HepG2 (cell line): ENCODE data around the gene DNAAF1. TPM values are rescaled to one million over a fixed set of nuclear protein-coding genes. Genes with fewer than 3 reads are reported as not detected.
A peak's percentile ranks its signal among the peaks of the same experiment; 100 is the strongest.

ENCODE experiments used
- ARHGAP35 ChIP-seq: sonication (generic); formaldehyde crosslinking; IDR thresholded peaks from 2 replicates; pipeline ENCODE4 v1.9.0; 2022; ENCODE audit warnings: mild to moderate bottlenecking, inconsistent platforms, moderate library complexity, missing genetic modification reagents, borderline replicate concordance
- ELF4 ChIP-seq: sonication (generic); formaldehyde crosslinking; IDR thresholded peaks from 2 replicates; pipeline ENCODE4 v1.5.0; 2020; ENCODE audit warnings: missing genetic modification reagents, mild to moderate bottlenecking, moderate library complexity, borderline replicate concordance
- HDAC6 ChIP-seq: fragments of 200-600 bp; sonication (generic); IDR thresholded peaks from 2 replicates; pipeline ENCODE4 v1.7.0; 2017; ENCODE audit warnings: mild to moderate bottlenecking, antibody characterized with exemption, low read length, low read depth
- HNRNPL ChIP-seq: fragments of 200-400 bp; formaldehyde crosslinking; IDR thresholded peaks from 2 replicates; pipeline ENCODE4 v1.6.1; 2017; ENCODE audit warnings: mild to moderate bottlenecking, low read depth, low read length
- KAT8 ChIP-seq: IDR thresholded peaks from 2 replicates; pipeline ENCODE4 v1.6.1; 2016; ENCODE audit warnings: missing genetic modification reagents, missing compliant biosample characterization
- MXD3 ChIP-seq: IDR thresholded peaks from 2 replicates; pipeline ENCODE4 v1.6.1; 2016; ENCODE audit warnings: mild to moderate bottlenecking, missing biosample characterization, missing genetic modification reagents
- MXI1 ChIP-seq: IDR thresholded peaks from 3 replicates; pipeline ENCODE4 v1.6.1; 2012; ENCODE audit warnings: low read depth, low read length, inconsistent platforms, borderline replicate concordance
- NFE2L2 ChIP-seq: fragments of 150-350 bp; IDR thresholded peaks from 2 replicates; pipeline ENCODE4 v1.6.1; 2014; ENCODE audit warnings: low read length
- REXO4 ChIP-seq: sonication (generic); formaldehyde crosslinking; IDR thresholded peaks from 2 replicates; pipeline ENCODE4 v1.8.0; 2022; ENCODE audit warnings: missing genetic modification reagents, mild to moderate bottlenecking, borderline replicate concordance
- SALL2 ChIP-seq: sonication (generic); formaldehyde crosslinking; IDR thresholded peaks from 2 replicates; pipeline ENCODE4 v1.8.1; 2023; ENCODE audit warnings: mild to moderate bottlenecking, missing genetic modification reagents, inconsistent platforms
- SAP130 ChIP-seq: IDR thresholded peaks from 2 replicates; pipeline ENCODE4 v1.6.1; 2016; ENCODE audit warnings: low read depth
- SMYD3 ChIP-seq: sonication (generic); formaldehyde crosslinking; IDR thresholded peaks from 2 replicates; pipeline ENCODE4 v1.8.1; 2023; ENCODE audit warnings: mild to moderate bottlenecking, missing genetic modification reagents
- TRAFD1 ChIP-seq: sonication (generic); formaldehyde crosslinking; IDR thresholded peaks from 2 replicates; pipeline ENCODE4 v1.5.1; 2020; ENCODE audit warnings: missing genetic modification reagents, mild to moderate bottlenecking, borderline replicate concordance
- ZBTB21 ChIP-seq: sonication (generic); formaldehyde crosslinking; IDR thresholded peaks from 2 replicates; pipeline ENCODE4 v1.4.0; 2020; ENCODE audit warnings: missing genetic modification reagents
- ZBTB42 ChIP-seq: sonication (generic); formaldehyde crosslinking; IDR thresholded peaks from 2 replicates; pipeline ENCODE4 v1.5.0; 2020; ENCODE audit warnings: mild to moderate bottlenecking, missing genetic modification reagents
- ZNF619 ChIP-seq: sonication (generic); formaldehyde crosslinking; IDR thresholded peaks from 2 replicates; pipeline ENCODE4 v1.4.0; 2020; ENCODE audit warnings: mild to moderate bottlenecking, missing genetic modification reagents
- ZNF777 ChIP-seq: sonication (generic); formaldehyde crosslinking; IDR thresholded peaks from 2 replicates; pipeline ENCODE4 v1.4.0; 2020; ENCODE audit warnings: missing genetic modification reagents
- ZNF878 ChIP-seq: sonication (generic); formaldehyde crosslinking; IDR thresholded peaks from 2 replicates; pipeline ENCODE4 v1.8.1; 2023; ENCODE audit warnings: mild to moderate bottlenecking, missing genetic modification reagents, moderate library complexity
- polyA plus RNA-seq, 8 experiments: library from polyadenylated mRNA; depleted of rRNA in 3 of 8; stranded (reverse) in 7 of 8; unstranded in 1 of 8; fragments of >200 nt; fragmentation: Illumina TruSeq in 4 of 8; extraction: Trizol in 4 of 8; gene quantifications; 2 replicates each; pipeline versions ENCODE4 v1.2.1 to v1.2.3, GENCODE V29; 2011 to 2016; ENCODE audit warnings: low read depth in 4 of 8, missing spikeins in 1 of 8, mixed read lengths in 1 of 8; ENCODE audit not compliant: insufficient read depth in 1 of 8
- total RNA-seq, 5 experiments: library from RNA; depleted of rRNA; stranded (reverse); fragments of >200 nt; fragmentation: Illumina TruSeq; extraction: Trizol; gene quantifications; 2 replicates each; pipeline ENCODE4 v1.2.3, GENCODE V29; 2016; ENCODE audit warnings: low read depth in 1 of 5
- TF ChIP-seq, protein P1 (sequence below): IDR thresholded peaks from 2 replicates; pipeline ENCODE4 v1.6.1; 2016; ENCODE audit warnings: mild to moderate bottlenecking
- TF ChIP-seq, protein P2 (sequence below): sonication (generic); formaldehyde crosslinking; IDR thresholded peaks from 2 replicates; pipeline ENCODE4 v1.4.0; 2020; ENCODE audit warnings: missing genetic modification reagents
- TF ChIP-seq, protein P3 (sequence below): sonication (generic); formaldehyde crosslinking; IDR thresholded peaks from 2 replicates; pipeline ENCODE4 v1.4.0; 2020; ENCODE audit warnings: missing genetic modification reagents

The DNAAF1 gene
- total and polyA plus RNA-seq, 2 of the 13 experiments (the other 11 are each of a cell fraction or from before 2014, with no cell fraction given): 0.04 TPM; not detected in 1

DNA sequence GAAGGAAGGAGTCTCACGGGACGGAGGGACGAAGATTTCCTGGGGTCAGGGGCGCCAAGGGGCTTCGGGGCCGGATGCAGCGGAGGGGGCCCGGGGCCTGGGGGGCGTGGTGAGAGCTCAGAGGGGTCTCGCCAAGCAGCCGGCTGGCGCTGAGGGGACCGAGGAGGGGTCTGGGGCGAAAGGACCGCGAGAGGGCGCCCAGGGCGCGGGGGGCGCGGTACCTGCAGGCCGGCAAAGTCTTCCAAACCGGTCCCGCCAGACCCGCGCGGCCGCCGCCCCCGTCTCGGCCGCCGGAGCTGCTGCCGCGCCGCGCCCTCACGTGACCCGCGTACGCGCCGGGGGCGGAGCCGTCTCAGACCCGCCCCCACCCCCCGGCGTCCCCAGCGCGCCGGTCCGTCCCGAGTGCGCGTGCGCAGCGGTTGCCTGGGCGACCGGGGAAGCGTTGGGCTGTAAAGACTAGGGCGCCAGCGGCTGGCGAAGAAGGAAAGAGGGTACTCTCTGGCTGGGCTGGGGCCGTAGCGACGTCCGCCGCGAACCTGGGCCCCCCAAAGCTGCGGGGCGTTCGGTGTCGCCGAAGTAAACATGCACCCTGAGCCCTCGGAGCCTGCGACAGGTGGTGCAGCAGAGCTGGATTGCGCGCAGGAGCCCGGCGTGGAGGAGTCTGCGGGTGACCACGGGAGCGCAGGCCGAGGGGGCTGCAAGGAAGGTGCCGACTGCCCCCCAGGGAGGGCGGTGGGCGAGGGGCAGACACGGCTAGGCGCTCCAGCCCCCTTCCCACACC lies at the start of gene DNAAF1, which contains the start of gene HSDL1 (continued):
- TF ChIP-seq MXI1 (peak; percentile 99; the same call in 2 of the 3 replicates), HNRNPL (no peak), HDAC6 (no peak), ELF4 (CRISPR knock-in tag) (no peak), REXO4 (CRISPR knock-in tag) (no peak), TRAFD1 (CRISPR knock-in tag) (no peak), SALL2 (CRISPR knock-in tag) (peak; percentile 85; the same call in 1 of the 2 replicates), SAP130 (CRISPR knock-in tag) (peak; percentile 99), ZBTB42 (CRISPR knock-in tag) (no peak), KAT8 (no peak), ZNF878 (CRISPR knock-in tag) (no peak), MXD3 (CRISPR knock-in tag) (peak; percentile 66; the same call in 1 of the 2 replicates), ZNF777 (CRISPR knock-in tag) (peak; percentile 10; the same call in 1 of the 2 replicates), NFE2L2 (no peak), SMYD3 (CRISPR knock-in tag) (no peak), ZBTB21 (no peak), ARHGAP35 (CRISPR knock-in tag) (peak; percentile 33; the same call in 1 of the 2 replicates), ZNF619 (CRISPR knock-in tag) (no peak)
- TF ChIP-seq, protein P1, sequence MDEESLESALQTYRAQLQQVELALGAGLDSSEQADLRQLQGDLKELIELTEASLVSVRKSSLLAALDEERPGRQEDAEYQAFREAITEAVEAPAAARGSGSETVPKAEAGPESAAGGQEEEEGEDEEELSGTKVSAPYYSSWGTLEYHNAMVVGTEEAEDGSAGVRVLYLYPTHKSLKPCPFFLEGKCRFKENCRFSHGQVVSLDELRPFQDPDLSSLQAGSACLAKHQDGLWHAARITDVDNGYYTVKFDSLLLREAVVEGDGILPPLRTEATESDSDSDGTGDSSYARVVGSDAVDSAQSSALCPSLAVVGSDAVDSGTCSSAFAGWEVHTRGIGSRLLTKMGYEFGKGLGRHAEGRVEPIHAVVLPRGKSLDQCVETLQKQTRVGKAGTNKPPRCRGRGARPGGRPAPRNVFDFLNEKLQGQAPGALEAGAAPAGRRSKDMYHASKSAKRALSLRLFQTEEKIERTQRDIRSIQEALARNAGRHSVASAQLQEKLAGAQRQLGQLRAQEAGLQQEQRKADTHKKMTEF (CRISPR knock-in tag): peak; percentile 46; the same call in 1 of the 2 replicates
- TF ChIP-seq, protein P2, sequence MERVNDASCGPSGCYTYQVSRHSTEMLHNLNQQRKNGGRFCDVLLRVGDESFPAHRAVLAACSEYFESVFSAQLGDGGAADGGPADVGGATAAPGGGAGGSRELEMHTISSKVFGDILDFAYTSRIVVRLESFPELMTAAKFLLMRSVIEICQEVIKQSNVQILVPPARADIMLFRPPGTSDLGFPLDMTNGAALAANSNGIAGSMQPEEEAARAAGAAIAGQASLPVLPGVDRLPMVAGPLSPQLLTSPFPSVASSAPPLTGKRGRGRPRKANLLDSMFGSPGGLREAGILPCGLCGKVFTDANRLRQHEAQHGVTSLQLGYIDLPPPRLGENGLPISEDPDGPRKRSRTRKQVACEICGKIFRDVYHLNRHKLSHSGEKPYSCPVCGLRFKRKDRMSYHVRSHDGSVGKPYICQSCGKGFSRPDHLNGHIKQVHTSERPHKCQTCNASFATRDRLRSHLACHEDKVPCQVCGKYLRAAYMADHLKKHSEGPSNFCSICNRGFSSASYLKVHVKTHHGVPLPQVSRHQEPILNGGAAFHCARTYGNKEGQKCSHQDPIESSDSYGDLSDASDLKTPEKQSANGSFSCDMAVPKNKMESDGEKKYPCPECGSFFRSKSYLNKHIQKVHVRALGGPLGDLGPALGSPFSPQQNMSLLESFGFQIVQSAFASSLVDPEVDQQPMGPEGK (CRISPR knock-in tag): peak; percentile 61
- TF ChIP-seq, protein P3, sequence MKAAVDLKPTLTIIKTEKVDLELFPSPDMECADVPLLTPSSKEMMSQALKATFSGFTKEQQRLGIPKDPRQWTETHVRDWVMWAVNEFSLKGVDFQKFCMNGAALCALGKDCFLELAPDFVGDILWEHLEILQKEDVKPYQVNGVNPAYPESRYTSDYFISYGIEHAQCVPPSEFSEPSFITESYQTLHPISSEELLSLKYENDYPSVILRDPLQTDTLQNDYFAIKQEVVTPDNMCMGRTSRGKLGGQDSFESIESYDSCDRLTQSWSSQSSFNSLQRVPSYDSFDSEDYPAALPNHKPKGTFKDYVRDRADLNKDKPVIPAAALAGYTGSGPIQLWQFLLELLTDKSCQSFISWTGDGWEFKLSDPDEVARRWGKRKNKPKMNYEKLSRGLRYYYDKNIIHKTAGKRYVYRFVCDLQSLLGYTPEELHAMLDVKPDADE (CRISPR knock-in tag): peak; percentile 59; the same call in 1 of the 2 replicates
